B cell (primary cell): Measurements from ENCODE around the gene CYP26A1.

ENCODE experiments used
- CTCF ChIP-seq: fragments of 200-600 bp; IDR thresholded peaks from one replicate; pipeline ENCODE4 v1.8.0; 2022; ENCODE audit warnings: antibody characterized with exemption, mild to moderate bottlenecking
- EZH2 ChIP-seq: IDR thresholded peaks from 2 replicates; pipeline ENCODE4 v1.6.1; 2012; ENCODE audit warnings: borderline replicate concordance, low read depth, mild to moderate bottlenecking, moderate library complexity, low read length; ENCODE audit not compliant: insufficient read depth, poor library complexity, severe bottlenecking

DNA sequence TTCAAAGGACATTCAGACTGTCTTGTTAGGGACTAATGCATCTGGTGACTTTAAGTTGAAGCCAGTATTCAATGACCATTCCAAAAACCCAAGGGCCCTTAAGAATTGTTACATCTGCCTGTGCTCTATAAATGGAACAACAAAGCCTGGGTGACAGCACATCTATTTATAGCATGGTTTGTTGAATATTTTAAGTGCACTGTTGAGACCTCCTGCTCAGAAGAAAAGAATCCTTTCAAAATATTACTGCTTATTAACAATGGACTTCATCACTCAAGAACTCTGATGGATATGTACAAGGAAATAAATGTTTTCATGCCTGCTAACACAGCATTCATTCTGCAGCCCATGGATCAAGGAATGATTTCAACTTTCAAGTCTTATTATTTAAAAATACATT, 46.2 kb upstream of the CYP26A1 start:
- no peak for TF ChIP-seq EZH2
- no peak for TF ChIP-seq CTCF
